Stimulated activated CD4-positive, alpha-beta T cell treated with anti-CD3 and anti-CD28 coated beads, Interleukin-1b, Interleukin-23, amount 100 ng/mL, for 48 hours (primary cell): ENCODE data around the gene TLE4.
A peak's percentile ranks its signal among the peaks of the same experiment; 100 is the strongest.

Experiments
- DNase-seq: peaks from one replicate; pipeline ENCODE4 v3.0.0-alpha.2; 2020

Gene TLE4

DNA sequence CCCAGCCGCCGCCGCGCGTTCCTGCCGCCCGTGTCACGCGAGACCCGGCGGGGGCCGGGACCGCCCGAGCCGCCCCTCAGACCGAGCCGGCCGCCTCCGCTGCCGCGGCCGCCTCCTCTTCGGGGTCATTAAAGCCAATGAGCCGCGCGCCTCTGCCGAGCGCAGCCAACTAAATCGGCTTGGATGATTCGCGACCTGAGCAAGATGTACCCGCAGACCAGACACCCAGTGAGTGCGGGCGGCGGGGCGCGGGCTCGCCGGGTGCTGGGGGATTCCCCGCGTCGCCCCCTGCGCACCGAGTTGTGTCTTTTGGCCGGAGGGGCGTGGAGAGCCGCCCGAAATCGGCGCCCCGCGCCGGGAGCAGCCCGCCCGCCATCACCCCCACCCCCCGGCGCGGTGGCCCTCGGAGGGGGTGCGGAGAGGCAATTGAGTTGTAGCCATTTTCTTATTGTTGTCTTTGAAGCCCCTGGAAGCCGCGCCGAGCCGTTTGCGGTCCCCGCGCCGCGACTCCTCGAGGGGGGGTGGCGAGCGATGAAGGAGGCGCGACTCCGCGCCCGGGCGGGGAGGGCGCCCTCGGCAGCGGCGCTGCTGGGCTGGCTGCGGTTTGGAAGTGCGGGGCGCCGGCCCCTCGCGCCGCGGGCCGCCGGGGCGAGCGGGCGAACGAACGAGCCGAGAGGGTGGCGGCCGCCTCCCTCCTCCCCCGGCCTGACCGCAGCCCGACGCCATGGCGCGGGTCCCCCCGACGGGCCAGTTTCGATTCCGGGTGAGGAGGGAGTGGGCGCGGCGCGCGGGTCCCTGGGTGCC is 1.0 kb downstream of the TLE4 start:
- peak; percentile 38 for DNase-seq

- DNase-seq, result no peak
Observed at GRCh38 chr9:79573412-79573923, 1.7 kb downstream of the TLE4 start.

GRCh38 chr9:79574136-79574535 is 2.4 kb downstream of the TLE4 start:
- DNase-seq, result no peak

- DNase-seq, result no peak
Observed at GRCh38 chr9:79574781-79575180, 3.0 kb downstream of the TLE4 start.

DNA sequence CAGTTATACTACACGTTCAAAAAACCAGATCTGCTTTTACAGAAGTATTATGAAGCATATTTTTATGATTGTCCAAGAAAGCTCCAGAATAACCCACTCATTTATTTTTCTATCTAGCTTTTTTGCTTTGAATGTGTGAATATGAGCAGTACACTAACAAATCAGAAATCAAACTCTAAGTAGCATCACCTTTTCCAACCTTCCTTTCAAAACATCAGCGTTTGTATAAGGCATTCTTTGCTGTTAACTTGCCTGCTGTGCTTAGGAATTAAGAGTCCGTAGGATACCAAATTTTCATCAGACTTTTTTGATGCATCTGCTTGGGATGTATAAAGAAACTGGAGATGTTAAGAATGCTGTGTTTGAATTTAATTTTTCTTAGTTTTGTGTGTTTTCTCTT is 3.8 kb downstream of the TLE4 start:
- no peak for DNase-seq

GRCh38 chr9:79577969-79578723 is 6.4 kb downstream of the TLE4 start:
- no peak for DNase-seq

- no peak for DNase-seq
Observed at GRCh38 chr9:79578891-79579290, 7.1 kb downstream of the TLE4 start.

DNA sequence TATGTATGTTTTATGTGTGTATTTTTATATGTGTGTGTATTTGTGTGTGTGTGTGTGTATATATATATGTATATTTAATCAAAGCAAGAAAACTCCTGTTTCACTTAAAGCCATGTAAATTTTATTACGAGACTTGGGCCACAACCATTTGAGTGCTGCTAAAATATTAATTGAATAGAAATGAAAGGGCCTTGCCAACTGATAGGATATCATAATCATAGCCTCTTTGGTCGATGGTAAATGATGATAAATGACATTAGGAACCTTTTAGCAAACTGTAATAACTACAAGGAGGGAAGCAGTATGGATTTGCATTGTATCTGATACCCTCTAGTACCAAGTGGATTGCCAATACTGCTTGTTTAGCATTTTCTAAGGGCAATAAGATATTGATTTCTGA is 7.9 kb downstream of the TLE4 start:
- DNase-seq, result no peak

DNA sequence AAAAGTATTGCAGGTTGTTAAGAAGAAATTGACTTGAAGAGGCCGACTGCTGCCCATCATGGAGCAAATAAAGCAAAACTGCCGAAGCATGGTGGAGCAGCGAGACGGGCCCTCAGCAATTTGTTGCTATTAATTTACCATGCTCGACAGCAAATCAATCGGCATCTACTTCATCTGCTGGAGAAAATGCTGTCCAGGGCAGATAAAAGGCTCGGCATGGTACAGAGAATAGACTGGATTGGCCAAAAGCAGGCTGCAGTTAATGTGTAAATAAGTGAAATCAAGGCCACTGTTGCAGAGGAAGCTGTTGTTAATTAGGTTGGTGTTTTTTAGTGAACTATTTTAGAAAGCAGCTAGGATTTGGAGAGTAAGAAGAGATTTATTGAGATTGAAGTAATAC is 8.3 kb downstream of the TLE4 start:
- DNase-seq, result no peak

GRCh38 chr9:79581388-79581787 is 9.6 kb downstream of the TLE4 start:
- no peak for DNase-seq

- peak; percentile 21 for DNase-seq
Observed at GRCh38 chr9:79581794-79582193, 10.0 kb downstream of the TLE4 start.

- peak; percentile 39 for DNase-seq
Observed at GRCh38 chr9:79583952-79584654, 12.3 kb downstream of the TLE4 start.

GRCh38 chr9:79584655-79584982 is 12.9 kb downstream of the TLE4 start:
- no peak for DNase-seq

DNA sequence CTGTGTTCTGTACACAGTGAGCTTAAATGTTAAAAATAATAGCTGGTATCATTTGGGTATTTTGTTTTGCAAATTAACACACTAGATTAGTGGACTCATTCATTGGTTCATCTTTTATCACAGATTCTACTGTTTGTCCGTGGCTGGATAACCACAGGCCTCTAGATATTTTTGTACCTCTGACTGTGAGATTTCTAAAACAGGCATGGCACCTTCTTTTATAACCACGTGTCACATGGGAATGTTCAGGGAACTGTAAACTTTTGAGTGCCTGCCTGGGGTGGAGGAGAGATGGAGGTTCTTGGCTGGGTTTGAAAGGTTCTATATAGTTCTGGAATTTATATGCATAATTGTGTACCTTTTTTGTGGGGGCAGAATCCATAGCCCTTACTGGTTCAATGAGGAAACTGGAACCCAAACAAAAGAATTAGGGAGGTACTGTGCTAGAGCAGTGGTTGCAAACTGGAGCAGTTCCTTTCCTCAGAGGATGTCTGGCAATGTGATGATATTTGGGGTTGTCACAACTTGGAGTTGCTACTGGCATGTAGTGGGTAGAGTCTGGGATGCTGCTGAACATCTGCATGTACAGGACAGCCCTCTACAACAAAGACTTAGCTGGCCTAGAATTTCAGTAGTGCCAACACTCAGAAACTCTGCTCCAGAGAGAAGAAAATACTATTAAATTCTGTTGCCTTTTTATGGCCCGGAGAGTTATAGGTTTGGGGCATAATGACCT is 16.9 kb downstream of the TLE4 start:
- DNase-seq, result no peak

DNA sequence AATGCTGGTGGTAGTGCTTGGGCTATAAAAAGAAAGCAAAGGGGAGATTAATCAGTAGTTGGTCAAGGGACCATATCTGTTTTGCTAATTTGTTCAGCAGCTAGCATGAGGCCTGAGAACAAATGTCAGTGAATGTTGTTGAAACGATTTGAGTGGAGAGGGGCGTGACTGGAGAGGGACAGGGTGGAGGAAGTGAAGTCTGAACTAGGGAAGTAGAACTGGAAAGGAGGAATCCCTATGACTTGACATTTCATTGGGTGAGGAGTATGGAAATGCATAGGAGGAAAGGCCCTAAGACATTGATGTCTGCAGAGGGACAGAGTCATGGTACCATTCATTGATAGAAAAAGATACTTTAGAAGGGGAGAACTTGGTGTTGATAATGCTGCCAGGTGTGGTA is 19.7 kb downstream of the TLE4 start:
- DNase-seq, result no peak

DNA sequence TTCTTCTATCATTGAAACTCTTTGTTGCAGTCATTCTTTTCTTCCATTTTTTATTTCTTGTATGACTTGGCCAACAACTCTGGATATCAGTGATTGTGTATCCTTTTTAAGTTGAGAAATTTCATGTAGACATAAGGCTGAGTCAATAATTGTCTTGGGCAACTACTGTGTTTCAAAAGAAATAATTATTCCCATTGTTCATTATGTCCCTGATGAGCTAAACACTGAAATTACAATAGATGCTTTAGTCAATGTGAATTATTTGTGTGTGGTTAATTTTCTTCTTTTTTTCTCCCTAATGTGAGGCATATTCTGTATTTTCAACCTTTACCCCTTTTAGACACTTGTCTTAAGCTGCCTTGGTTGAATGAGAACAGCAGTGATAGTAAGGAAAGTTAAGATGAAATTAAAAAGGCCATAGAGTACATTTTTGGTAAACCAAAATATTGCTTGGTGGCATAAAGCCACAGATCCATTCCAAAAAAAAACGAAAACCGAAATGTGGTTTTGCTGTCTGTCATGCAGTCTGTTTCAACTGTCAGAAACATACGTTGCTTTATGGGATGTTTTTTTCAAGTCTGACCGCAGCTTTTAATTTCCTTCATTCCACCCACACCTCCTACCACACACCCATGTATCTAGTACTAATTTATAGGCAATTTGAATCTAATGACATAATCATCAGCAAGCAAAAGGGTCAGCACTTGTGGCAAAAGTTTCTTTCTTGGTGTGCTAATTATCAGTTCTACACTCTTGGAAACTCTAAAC is 21.1 kb downstream of the TLE4 start:
- no peak for DNase-seq

DNA sequence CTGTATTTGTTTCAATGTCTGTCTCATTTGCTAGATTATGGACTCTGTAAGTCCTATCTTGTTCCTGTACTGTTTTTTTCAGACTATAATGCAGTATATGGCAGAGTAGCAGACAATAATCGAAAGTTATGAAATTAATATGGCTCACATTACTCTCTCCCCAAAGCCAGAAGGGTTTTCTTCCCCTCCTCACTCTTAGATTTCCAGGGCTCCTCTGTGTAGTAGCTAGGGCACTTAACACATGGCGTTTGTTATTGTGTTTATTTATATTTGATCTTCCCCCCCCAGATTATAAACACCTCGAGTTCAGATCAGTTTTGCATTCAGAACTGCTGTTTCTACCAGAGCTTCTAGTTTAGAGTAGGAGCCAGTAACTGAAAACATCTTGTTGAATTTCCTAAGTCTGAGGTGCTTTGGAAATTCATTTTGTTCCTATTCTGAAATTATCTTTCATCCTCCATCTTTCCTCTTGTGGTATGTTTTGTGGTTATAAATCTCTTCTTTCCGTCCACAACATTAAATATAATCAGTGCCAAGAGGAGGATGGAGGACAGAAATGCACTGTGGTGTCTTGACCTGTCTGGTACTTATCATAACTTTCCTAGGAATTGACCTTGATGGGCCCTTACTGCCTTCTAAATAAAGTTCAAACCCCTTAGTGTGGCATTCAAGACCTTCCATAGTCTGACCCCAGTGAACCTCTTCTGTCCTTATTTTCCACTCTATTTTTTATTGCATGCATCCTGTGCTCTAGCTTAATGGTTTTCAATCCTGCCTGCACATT is 27.0 kb downstream of the TLE4 start:
- DNase-seq, result no peak

GRCh38 chr9:79600466-79600865 is 28.7 kb downstream of the TLE4 start:
- DNase-seq, result no peak

GRCh38 chr9:79603222-79603920 is 31.6 kb downstream of the TLE4 start:
- DNase-seq, result no peak

- no peak for DNase-seq
Observed at GRCh38 chr9:79604149-79604548, 32.4 kb downstream of the TLE4 start.
